Activated naive CD8-positive, alpha-beta T cell (primary cell): ENCODE measurements around the gene DIDO1.

ENCODE experiments used
- H3K27ac Mint-ChIP-seq: one replicate; pipeline ENCODE4 v1.8.0; 2021; ENCODE audit warnings: mixed read lengths
- H3K27me3 Mint-ChIP-seq: one replicate; pipeline ENCODE4 v1.8.0; 2021; ENCODE audit warnings: mixed read lengths
- H3K36me3 Mint-ChIP-seq: one replicate; pipeline ENCODE4 v1.8.0; 2021; ENCODE audit warnings: mixed read lengths
- H3K4me1 Mint-ChIP-seq: one replicate; pipeline ENCODE4 v1.8.0; 2021; ENCODE audit warnings: low read depth, mixed read lengths
- H3K4me3 Mint-ChIP-seq: one replicate; pipeline ENCODE4 v1.8.0; 2021; ENCODE audit warnings: mild to moderate bottlenecking, mixed read lengths
- H3K9me3 Mint-ChIP-seq: one replicate; pipeline ENCODE4 v1.8.0; 2021; ENCODE audit warnings: low read depth, mixed read lengths

Gene DIDO1

GRCh38 chr20:62957136-62958117 lies 31.1 kb upstream of the DIDO1 start:
- Mint-ChIP-seq H3K27ac (no peak overlapping the region), H3K36me3 (no peaks in the 10 kb centered on the region), H3K4me3 (no peak overlapping the region), H3K9me3 (no peaks in the 10 kb centered on the region), H3K4me1 (peaks cover 22% of the 10 kb centered on the region), H3K27me3 (no peaks in the 10 kb centered on the region)

DNA sequence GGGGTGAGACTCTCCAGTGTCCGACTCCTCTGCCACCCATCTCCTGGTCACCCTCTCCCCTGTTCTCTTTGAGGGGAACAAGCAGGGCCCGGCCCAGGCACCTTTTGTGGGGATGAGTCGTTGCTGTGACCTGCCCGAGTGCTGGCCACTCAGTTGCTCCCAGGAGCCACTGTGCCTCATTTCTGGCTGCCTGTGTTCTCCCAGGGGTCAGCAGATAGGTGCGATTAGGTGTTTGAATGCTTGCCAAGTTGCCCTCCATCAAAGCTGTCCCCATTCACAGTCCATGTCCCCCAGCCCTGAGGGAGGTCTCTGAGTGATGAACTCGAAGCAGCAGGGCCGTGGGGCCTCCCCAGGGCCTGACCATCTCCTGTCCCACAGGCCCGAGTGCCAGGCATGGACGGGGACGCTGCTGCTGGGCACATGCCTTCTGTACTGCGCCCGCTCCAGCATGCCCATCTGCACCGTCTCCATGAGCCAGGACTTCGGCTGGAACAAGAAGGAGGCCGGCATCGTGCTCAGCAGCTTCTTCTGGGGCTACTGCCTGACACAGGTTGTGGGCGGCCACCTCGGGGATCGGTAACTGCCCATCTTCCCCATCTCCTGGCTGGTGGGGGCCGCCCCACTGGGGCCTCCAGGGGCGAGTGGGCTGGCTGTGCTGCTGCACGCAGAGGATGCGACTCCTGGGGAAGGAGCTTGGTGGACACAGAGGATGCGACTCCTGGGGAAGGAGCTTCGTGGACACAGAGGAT lies 30.3 kb upstream of the DIDO1 start:
- no peaks in the 10 kb centered on the region for H3K27me3 Mint-ChIP-seq
- peaks cover 25% of the 10 kb centered on the region for H3K4me1 Mint-ChIP-seq
- H3K36me3 Mint-ChIP-seq = no peaks in the 10 kb centered on the region
- H3K9me3 Mint-ChIP-seq = no peaks in the 10 kb centered on the region
- H3K4me3 Mint-ChIP-seq = no peak overlapping the region
- H3K27ac Mint-ChIP-seq = no peak overlapping the region

GRCh38 chr20:62955519-62956386 lies 29.4 kb upstream of the DIDO1 start:
- Mint-ChIP-seq H3K36me3 (no peaks in the 10 kb centered on the region), H3K4me1 (peaks cover 28% of the 10 kb centered on the region), H3K27ac (no peak overlapping the region), H3K4me3 (no peak overlapping the region), H3K27me3 (no peaks in the 10 kb centered on the region), H3K9me3 (no peaks in the 10 kb centered on the region)

- H3K4me1 Mint-ChIP-seq = peaks cover 27% of the 10 kb centered on the region
- H3K27ac Mint-ChIP-seq = peak overlapping the region; percentile 84
- H3K9me3 Mint-ChIP-seq = no peaks in the 10 kb centered on the region
These were observed 27.8 kb upstream of the DIDO1 start for GRCh38 chr20:62953839-62954703.

DNA sequence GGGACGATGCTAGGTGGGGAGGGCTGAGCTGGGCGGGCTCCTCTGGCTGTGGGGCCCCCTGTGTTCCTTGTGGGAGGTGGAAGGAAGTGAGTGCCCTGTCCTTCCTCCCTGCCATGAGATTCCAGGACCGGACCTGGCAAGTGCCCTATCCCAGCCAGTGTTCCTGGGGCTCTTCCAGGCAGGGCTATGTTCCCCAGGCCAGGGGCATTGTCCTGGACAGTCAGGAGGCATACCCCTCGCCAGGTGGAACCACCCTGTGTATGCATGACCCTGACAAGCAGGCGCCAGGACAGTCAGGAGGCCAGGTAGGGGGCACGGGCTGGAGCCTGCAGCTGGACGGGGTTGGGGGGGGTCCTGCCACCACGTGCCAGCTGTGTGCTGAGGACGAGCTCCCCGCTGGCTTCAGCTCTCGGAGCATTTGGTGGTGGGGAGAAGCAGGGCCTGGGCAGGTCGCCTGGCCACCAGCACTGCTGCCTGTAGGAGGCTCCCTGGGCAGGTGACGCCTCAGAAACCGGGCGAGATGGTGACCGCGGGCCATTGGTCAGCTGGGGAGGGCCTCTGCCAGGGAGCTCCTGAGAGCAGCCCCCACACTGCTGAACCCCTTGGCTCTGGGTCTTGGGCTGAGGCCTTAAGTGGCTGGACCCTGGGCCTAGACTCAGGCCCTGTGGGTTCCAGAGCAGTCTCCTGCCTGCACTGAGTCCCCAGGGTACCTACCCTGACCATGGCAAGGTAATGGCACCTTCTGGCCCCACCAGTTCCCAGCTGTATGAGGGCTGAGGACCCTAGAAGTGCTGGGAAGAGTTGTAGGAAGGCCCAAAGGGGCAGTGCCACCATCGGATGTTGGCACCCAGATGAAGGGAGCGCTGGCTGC lies 26.9 kb upstream of the DIDO1 start:
- H3K4me1 Mint-ChIP-seq = peaks cover 25% of the 10 kb centered on the region
- peaks cover 10% of the 10 kb centered on the region for H3K36me3 Mint-ChIP-seq
- no peaks in the 10 kb centered on the region for H3K27me3 Mint-ChIP-seq
- peak overlapping the region; percentile 85 for H3K4me3 Mint-ChIP-seq
- H3K9me3 Mint-ChIP-seq = no peaks in the 10 kb centered on the region
- H3K27ac Mint-ChIP-seq = peak overlapping the region; percentile 66

More at GRCh38 chr20:62953839-62954703, 27.8 kb upstream of the DIDO1 start:
- Mint-ChIP-seq H3K4me3 (peak overlapping the region; percentile 85), H3K36me3 (peaks cover 7% of the 10 kb centered on the region), H3K27me3 (no peaks in the 10 kb centered on the region)

GRCh38 chr20:62952373-62952967 lies 26.2 kb upstream of the DIDO1 start, which contains the start of gene SLC17A9:
TSS of gene SLC17A9 (plus strand) at chr20:62952709. CDS start at chr20:62952831, 122 bp downstream.
- Mint-ChIP-seq H3K9me3 (no peaks in the 10 kb centered on the region), H3K36me3 (peaks cover 10% of the 10 kb centered on the region), H3K27ac (peak within 1 kb of the TSS; percentile 66), H3K4me3 (peak within 1 kb of the TSS; percentile 85), H3K4me1 (peaks cover 25% of the 10 kb centered on the region), H3K27me3 (no peaks in the 10 kb centered on the region)

GRCh38 chr20:62951896-62952372 lies 25.6 kb upstream of the DIDO1 start:
- peaks cover 25% of the 10 kb centered on the region for H3K4me1 Mint-ChIP-seq
- no peaks in the 10 kb centered on the region for H3K9me3 Mint-ChIP-seq
- H3K27me3 Mint-ChIP-seq = no peaks in the 10 kb centered on the region
- peaks cover 10% of the 10 kb centered on the region for H3K36me3 Mint-ChIP-seq
- no peak overlapping the region for H3K27ac Mint-ChIP-seq
- H3K4me3 Mint-ChIP-seq = peak overlapping the region; percentile 67

- Mint-ChIP-seq H3K4me3 (peak overlapping the region; percentile 5), H3K4me1 (peaks cover 25% of the 10 kb centered on the region), H3K36me3 (peaks cover 10% of the 10 kb centered on the region), H3K9me3 (no peaks in the 10 kb centered on the region), H3K27me3 (no peaks in the 10 kb centered on the region), H3K27ac (peak overlapping the region; percentile 13)
These were observed 25.0 kb upstream of the DIDO1 start for GRCh38 chr20:62951143-62951895.

- Mint-ChIP-seq H3K4me3 (no peak overlapping the region), H3K4me1 (peaks cover 25% of the 10 kb centered on the region), H3K36me3 (peaks cover 10% of the 10 kb centered on the region), H3K9me3 (no peaks in the 10 kb centered on the region), H3K27me3 (no peaks in the 10 kb centered on the region), H3K27ac (no peak overlapping the region)
These were observed 24.4 kb upstream of the DIDO1 start for GRCh38 chr20:62950741-62951140.

DNA sequence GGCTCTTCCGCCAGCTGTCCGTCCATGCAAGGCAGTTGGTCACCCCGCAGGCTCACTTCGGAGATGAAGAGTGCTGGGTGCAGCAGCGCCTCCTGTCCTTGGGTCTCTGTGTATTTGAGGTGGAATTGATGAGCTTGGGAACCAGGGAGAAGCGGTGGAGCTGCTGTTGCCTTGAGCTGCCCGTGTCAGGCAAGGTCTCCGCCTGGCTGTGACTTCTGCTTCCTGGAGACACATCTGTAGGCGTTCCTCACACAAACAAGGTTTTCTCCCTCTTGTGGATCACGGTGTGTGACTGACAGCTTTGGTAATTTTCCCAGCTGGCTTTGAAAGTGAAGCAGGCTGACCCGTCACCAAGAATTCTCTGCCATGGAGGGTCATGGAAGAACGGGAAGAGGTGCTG lies 23.7 kb upstream of the DIDO1 start:
- Mint-ChIP-seq H3K4me3 (no peak overlapping the region), H3K27ac (peak overlapping the region; percentile 34), H3K27me3 (no peaks in the 10 kb centered on the region), H3K9me3 (no peaks in the 10 kb centered on the region), H3K36me3 (peaks cover 10% of the 10 kb centered on the region), H3K4me1 (peaks cover 25% of the 10 kb centered on the region)

DNA sequence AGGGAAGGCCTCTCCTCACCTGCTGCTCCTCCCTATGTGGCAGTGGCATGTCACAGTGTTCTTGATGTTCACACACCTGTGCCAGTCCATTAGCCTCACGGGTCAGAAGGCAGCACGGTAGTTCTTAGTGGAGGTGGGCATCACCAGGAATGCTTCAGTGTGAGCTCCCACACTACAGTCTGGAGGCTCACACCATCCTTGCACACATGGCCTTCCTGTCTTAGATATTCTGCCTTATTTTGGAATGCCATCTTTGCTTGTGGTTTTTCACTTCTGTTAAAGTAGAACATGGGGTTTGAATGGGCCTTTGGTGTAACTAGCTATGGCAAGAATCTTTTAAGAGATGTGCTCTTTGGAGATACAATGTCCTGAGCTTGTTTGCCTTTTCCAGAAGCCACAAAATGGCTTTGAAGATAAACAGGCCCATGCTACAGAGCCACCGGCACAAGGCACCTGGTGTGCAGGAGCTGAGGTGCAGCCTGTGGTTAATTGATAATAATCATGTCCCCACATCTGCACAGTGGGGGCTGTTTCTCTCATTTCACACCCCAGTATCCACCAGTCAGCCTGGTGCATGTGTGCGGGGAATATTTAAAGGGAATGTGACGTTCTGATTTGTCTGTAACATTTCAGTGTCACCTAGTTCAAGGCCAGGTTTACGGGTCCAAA lies 23.0 kb upstream of the DIDO1 start:
- Mint-ChIP-seq H3K36me3 (peaks cover 10% of the 10 kb centered on the region), H3K27ac (no peak overlapping the region), H3K4me3 (no peak overlapping the region), H3K9me3 (no peaks in the 10 kb centered on the region), H3K4me1 (peaks cover 19% of the 10 kb centered on the region), H3K27me3 (no peaks in the 10 kb centered on the region)
